DOHH2 (cell line): ENCODE measurements around the gene SLC26A1.

Source experiments
- CTCF ChIP-seq: fragments of 200-600 bp; sonication (generic); IDR thresholded peaks from one replicate; pipeline ENCODE4 v1.5.1; 2014; ENCODE audit warnings: antibody characterized with exemption, mild to moderate bottlenecking, low read depth, low read length; ENCODE audit not compliant: poor library complexity, severe bottlenecking
- EZH2phosphoT487 ChIP-seq: fragments of 200-600 bp; sonication (generic); IDR thresholded peaks from 2 replicates; pipeline ENCODE4 v1.6.1; 2017; ENCODE audit warnings: borderline replicate concordance, mild to moderate bottlenecking, antibody characterized with exemption, low read length, moderate library complexity, mixed read lengths

GRCh38 chr4:1017706-1018105, 24.5 kb upstream of the SLC26A1 start:
- no peak for TF ChIP-seq CTCF
- TF ChIP-seq EZH2phosphoT487: no peak
